ENCODE results near the gene THG1L.

- TF ChIP-seq STAG1 (CRISPR knock-in tag; IDR thresholded peaks at IDR 0.05) (no peak), SIN3B (IDR thresholded peaks at IDR 0.05; ENCODE audit: low read length) (no peak), MAFF (IDR thresholded peaks at IDR 0.05; ENCODE audit: low read depth, low read length) (no peak), FOXK1 (CRISPR knock-in tag; IDR thresholded peaks at IDR 0.05; ENCODE audit: borderline replicate concordance, low read depth) (no peak), POLR2A (IDR thresholded peaks at IDR 0.05; ENCODE audit: insufficient read depth in 1 of 2, low read depth in 2 of 2, low read length in 2 of 2) (no peak), ZBTB1 (CRISPR knock-in tag; IDR thresholded peaks at IDR 0.05; ENCODE audit: borderline replicate concordance) (no peak), TAF1 (CRISPR knock-in tag; IDR thresholded peaks at IDR 0.05) (no peak), POLR2AphosphoS5 (IDR thresholded peaks at IDR 0.05; ENCODE audit: low read depth, low read length) (no peak)
- TF ChIP-seq, protein P1, sequence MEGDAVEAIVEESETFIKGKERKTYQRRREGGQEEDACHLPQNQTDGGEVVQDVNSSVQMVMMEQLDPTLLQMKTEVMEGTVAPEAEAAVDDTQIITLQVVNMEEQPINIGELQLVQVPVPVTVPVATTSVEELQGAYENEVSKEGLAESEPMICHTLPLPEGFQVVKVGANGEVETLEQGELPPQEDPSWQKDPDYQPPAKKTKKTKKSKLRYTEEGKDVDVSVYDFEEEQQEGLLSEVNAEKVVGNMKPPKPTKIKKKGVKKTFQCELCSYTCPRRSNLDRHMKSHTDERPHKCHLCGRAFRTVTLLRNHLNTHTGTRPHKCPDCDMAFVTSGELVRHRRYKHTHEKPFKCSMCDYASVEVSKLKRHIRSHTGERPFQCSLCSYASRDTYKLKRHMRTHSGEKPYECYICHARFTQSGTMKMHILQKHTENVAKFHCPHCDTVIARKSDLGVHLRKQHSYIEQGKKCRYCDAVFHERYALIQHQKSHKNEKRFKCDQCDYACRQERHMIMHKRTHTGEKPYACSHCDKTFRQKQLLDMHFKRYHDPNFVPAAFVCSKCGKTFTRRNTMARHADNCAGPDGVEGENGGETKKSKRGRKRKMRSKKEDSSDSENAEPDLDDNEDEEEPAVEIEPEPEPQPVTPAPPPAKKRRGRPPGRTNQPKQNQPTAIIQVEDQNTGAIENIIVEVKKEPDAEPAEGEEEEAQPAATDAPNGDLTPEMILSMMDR (CRISPR knock-in tag; IDR thresholded peaks at IDR 0.05): no peak
- TF ChIP-seq, protein P2, sequence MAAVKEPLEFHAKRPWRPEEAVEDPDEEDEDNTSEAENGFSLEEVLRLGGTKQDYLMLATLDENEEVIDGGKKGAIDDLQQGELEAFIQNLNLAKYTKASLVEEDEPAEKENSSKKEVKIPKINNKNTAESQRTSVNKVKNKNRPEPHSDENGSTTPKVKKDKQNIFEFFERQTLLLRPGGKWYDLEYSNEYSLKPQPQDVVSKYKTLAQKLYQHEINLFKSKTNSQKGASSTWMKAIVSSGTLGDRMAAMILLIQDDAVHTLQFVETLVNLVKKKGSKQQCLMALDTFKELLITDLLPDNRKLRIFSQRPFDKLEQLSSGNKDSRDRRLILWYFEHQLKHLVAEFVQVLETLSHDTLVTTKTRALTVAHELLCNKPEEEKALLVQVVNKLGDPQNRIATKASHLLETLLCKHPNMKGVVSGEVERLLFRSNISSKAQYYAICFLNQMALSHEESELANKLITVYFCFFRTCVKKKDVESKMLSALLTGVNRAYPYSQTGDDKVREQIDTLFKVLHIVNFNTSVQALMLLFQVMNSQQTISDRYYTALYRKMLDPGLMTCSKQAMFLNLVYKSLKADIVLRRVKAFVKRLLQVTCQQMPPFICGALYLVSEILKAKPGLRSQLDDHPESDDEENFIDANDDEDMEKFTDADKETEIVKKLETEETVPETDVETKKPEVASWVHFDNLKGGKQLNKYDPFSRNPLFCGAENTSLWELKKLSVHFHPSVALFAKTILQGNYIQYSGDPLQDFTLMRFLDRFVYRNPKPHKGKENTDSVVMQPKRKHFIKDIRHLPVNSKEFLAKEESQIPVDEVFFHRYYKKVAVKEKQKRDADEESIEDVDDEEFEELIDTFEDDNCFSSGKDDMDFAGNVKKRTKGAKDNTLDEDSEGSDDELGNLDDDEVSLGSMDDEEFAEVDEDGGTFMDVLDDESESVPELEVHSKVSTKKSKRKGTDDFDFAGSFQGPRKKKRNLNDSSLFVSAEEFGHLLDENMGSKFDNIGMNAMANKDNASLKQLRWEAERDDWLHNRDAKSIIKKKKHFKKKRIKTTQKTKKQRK (IDR thresholded peaks at IDR 0.05; ENCODE audit: low read length): no peak
- TF ChIP-seq, protein P3, sequence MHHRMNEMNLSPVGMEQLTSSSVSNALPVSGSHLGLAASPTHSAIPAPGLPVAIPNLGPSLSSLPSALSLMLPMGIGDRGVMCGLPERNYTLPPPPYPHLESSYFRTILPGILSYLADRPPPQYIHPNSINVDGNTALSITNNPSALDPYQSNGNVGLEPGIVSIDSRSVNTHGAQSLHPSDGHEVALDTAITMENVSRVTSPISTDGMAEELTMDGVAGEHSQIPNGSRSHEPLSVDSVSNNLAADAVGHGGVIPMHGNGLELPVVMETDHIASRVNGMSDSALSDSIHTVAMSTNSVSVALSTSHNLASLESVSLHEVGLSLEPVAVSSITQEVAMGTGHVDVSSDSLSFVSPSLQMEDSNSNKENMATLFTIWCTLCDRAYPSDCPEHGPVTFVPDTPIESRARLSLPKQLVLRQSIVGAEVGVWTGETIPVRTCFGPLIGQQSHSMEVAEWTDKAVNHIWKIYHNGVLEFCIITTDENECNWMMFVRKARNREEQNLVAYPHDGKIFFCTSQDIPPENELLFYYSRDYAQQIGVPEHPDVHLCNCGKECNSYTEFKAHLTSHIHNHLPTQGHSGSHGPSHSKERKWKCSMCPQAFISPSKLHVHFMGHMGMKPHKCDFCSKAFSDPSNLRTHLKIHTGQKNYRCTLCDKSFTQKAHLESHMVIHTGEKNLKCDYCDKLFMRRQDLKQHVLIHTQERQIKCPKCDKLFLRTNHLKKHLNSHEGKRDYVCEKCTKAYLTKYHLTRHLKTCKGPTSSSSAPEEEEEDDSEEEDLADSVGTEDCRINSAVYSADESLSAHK (CRISPR knock-in tag; IDR thresholded peaks at IDR 0.05; ENCODE audit: borderline replicate concordance): no peak
Observed at GRCh38 chr5:157710431-157710830, 20.8 kb upstream of the THG1L start.

All from HepG2 (cell line).